Epithelial cell of proximal tubule (primary cell): ENCODE data around the gene NLGN1. TPM values are rescaled to one million over a fixed set of nuclear protein-coding genes. Genes with fewer than 3 reads are reported as not detected.

Source experiments
- DNase-seq: peaks from one replicate; pipeline ENCODE4 v3.0.0-alpha.2; 2011; ENCODE audit warnings: low read depth
- H3K4me3 ChIP-seq: 2 replicates; pipeline ENCODE4 v1.5.1; 2011; ENCODE audit warnings: low read depth, mild to moderate bottlenecking, low read length
- total RNA-seq: library from RNA; depleted of rRNA; stranded (reverse); fragments of >200 nt; gene quantifications from 2 replicates; pipeline ENCODE4 v1.2.3, GENCODE V29; 2015
- TF ChIP-seq, protein P1 (sequence below): conservative IDR thresholded peaks from 2 replicates; pipeline ENCODE4 v1.5.1; 2012; ENCODE audit warnings: low read depth, mild to moderate bottlenecking, low read length

NLGN1 gene
- total RNA-seq, 1 donor from 2014 or later, result 1.9 TPM

DNA sequence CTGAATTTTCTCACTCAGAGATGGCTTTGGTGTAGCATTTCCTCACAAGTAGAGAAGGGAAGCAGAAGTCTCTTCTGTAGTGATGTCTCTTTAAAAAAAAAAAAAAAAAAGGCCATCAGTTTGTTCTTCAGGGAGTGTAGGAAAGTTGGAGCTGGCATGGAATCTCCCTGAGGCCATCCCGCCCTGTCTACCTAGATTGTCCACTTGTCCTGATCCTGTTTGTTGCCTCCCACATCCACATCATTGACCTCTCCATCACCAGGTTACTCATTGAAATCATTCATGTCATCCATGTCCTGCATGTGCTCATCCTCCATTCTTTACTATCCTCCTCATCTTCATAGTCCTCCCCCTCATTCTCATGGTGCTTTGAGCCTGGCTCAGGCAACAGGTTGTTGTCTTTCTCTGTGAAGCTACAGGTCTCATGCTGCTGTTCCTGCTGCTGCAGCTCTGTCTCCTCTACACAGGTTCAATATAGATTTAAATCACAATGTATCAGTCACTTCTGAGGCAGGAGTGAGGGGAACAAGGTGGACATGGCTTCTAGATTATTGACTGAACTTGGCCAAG, 905.3 kb downstream of the NLGN1 start:
- no peak for DNase-seq
- TF ChIP-seq, protein P1, sequence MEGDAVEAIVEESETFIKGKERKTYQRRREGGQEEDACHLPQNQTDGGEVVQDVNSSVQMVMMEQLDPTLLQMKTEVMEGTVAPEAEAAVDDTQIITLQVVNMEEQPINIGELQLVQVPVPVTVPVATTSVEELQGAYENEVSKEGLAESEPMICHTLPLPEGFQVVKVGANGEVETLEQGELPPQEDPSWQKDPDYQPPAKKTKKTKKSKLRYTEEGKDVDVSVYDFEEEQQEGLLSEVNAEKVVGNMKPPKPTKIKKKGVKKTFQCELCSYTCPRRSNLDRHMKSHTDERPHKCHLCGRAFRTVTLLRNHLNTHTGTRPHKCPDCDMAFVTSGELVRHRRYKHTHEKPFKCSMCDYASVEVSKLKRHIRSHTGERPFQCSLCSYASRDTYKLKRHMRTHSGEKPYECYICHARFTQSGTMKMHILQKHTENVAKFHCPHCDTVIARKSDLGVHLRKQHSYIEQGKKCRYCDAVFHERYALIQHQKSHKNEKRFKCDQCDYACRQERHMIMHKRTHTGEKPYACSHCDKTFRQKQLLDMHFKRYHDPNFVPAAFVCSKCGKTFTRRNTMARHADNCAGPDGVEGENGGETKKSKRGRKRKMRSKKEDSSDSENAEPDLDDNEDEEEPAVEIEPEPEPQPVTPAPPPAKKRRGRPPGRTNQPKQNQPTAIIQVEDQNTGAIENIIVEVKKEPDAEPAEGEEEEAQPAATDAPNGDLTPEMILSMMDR, result no peak
- H3K4me3 ChIP-seq, result no peak overlapping the region

DNA sequence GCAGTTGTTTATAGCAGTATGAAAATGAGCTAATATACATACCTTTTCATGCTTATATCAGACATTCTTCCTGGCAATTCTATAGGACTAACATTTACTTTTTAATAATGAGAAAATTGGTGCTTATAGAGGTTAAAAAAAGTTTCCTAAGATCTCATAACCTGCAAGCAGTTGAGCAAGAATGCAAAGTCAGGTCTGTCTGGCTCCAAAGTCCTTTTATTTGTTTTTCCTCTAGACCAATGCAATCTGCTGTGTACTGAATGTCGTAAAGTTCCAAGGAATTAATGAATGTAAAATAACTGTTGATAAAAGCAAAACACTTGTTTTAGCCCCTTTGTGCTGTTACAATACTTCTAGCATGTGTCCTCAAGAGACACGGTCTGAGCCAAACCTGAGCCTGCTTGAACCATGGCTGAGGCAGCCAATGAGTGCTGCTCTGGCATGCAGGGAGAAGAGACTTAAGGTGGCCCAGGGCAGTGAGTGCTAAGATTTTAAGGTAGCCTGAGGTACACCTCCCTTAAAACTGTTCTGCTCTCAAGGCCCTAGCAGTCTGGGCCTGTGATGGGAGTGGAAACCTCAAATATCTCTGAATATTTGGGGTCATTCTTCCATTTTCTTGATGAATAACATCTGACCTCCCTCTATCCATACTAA, 906.5 kb downstream of the NLGN1 start:
- H3K4me3 ChIP-seq, result no peak overlapping the region
- no peak for DNase-seq
- TF ChIP-seq, protein P1, result no peak

DNA sequence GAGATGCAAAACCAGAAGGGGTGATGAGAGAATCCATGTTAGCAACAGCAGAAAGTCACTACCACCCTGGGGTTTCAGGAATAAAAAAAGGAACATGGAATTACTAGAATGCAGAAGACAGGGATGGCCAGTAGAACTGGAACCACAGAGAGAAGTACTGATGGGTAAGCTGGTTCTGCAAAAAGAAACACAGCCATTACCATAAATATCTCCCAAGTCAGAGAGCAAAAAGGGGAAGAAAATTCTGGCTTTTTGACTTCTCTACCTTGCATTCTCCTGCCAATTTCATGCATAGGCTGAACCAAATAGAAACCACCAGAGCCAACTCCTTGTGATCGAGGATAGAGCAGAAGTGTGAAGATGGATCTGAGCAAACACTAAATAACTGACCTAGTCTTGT, 911.2 kb downstream of the NLGN1 start:
- no peak for DNase-seq
- TF ChIP-seq, protein P1, result no peak
- no peak overlapping the region for H3K4me3 ChIP-seq

DNA sequence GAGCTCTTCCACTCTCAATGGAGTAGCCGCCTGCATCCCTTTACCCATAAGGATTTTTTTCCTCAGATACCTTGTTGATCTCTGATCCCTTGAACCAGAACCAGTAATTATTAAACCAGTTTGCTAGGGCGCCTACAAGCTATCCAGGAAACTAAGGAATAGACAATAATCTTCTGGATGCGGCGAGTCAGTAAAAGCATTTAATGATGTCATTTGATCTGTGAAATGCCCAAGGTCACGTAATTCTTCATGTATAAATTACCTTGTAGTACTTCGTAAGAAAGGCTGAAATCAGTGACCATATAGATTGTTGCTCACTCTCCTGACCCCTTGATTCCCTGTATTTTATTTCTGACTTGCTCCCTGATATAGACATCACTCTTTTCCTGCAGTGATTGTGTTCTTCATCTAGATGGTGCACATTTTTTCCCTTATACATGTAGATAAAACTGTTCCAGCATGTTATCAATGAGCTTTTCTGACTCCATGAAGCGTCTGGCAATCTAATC, 913.0 kb downstream of the NLGN1 start:
- no peak overlapping the region for H3K4me3 ChIP-seq
- TF ChIP-seq, protein P1, result no peak

DNA sequence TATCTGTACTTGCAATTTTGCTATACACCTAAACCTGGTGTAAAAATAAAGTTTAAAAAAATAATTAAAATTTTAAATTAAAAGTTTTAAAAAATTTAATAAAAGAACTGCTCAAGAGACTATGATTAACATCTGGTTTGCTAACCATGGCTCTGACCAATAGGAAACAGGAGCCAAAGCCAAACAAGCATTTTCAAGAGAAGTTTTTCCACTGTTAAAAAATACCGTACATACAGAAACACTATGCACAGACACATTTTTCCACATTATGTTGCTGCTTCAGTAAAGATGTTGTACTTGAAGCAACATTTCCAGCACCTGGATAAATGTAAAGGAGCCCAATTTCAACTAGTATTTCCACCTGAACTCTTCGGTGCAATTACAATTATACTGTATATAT, 917.7 kb downstream of the NLGN1 start:
- TF ChIP-seq, protein P1, result no peak
- no peak overlapping the region for H3K4me3 ChIP-seq

More for the DNA sequence above, 913.0 kb downstream of the NLGN1 start:
- DNase-seq, result no peak

DNA sequence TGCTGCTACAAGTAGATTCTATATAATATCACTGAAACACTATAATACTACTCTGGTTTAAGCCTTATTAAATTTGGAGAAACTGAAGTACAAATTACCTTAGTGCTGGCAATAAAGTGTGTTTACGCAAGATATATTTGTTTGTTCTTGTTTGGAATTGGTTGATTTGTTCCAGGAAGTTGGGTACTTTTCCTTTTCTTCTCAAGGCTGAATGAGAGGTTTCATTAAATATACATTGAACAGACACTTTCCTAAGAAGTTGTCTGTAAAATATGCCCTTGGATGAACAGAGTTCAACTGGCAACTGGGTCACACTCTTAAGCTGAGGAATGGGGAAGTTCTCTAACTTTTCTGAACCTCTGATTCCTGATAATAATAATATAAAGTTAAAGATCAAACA, 919.5 kb downstream of the NLGN1 start:
- TF ChIP-seq, protein P1, result no peak

More for the DNA sequence above, 917.7 kb downstream of the NLGN1 start:
- DNase-seq, result no peak

More for the DNA sequence above, 919.5 kb downstream of the NLGN1 start:
- H3K4me3 ChIP-seq, result no peak overlapping the region
- DNase-seq, result no peak
